DOHH2 (cell line): ENCODE data around the gene RNF13.

Source experiments
- EZH2phosphoT487 ChIP-seq: fragments of 200-600 bp; sonication (generic); IDR thresholded peaks from 2 replicates; pipeline ENCODE4 v1.6.1; 2017; ENCODE audit warnings: borderline replicate concordance, mild to moderate bottlenecking, antibody characterized with exemption, low read length, moderate library complexity, mixed read lengths
- TF ChIP-seq, protein P1 (sequence below): fragments of 200-600 bp; sonication (generic); IDR thresholded peaks from one replicate; pipeline ENCODE4 v1.5.1; 2014; ENCODE audit warnings: antibody characterized with exemption, mild to moderate bottlenecking, low read depth, low read length; ENCODE audit not compliant: poor library complexity, severe bottlenecking

DNA sequence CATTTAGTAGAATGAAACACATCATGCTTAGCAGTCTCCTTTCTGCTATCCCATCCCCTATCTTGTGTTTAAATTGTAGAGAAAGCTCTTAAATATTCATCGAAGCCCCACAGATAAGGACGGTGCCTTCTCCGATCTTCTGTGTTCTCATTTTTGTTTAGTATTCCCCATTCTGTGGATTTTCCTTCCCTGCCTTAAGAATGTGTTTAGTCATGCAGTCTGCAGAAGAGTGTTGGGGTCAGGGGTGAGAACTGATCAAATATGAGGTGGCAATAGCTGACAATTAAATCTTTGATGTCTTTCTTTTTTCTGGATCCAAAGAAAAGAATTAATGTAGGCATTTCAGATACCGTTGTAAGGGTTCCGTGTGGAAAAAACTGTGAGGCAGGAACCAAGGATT lies 11.4 kb upstream of the RNF13 start:
- TF ChIP-seq, protein P1, sequence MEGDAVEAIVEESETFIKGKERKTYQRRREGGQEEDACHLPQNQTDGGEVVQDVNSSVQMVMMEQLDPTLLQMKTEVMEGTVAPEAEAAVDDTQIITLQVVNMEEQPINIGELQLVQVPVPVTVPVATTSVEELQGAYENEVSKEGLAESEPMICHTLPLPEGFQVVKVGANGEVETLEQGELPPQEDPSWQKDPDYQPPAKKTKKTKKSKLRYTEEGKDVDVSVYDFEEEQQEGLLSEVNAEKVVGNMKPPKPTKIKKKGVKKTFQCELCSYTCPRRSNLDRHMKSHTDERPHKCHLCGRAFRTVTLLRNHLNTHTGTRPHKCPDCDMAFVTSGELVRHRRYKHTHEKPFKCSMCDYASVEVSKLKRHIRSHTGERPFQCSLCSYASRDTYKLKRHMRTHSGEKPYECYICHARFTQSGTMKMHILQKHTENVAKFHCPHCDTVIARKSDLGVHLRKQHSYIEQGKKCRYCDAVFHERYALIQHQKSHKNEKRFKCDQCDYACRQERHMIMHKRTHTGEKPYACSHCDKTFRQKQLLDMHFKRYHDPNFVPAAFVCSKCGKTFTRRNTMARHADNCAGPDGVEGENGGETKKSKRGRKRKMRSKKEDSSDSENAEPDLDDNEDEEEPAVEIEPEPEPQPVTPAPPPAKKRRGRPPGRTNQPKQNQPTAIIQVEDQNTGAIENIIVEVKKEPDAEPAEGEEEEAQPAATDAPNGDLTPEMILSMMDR = no peak
- TF ChIP-seq EZH2phosphoT487 = no peak
